MCF 10A (cell line): Measurements from ENCODE around the gene SNAI1. TPM values are rescaled to one million over a fixed set of nuclear protein-coding genes. Genes with fewer than 3 reads are reported as not detected.

Experiments
- BruUV-seq: library from RNA; stranded (reverse); fragments of 400-500 nt; replicated peaks from 2 replicates; lab custom pipeline; 2021; lab: Mats Ljungman, UMichigan
- CTCF ChIA-PET: fragments of 300-600 bp; sonication (Branson Sonifier 250); formaldehyde crosslinking; extraction: SDS; loops from one replicate; lab custom pipeline; 2021; ENCODE audit warnings: antibody characterized with exemption, inconsistent platforms; lab: Yijun Ruan, JAX
- POLR2A ChIA-PET: fragments of 300-600, 350-650 bp; sonication (Branson Sonifier 250); formaldehyde crosslinking; extraction: SDS; loops from one replicate; lab custom pipeline; 2020; ENCODE audit warnings: antibody characterized with exemption, inconsistent platforms; lab: Yijun Ruan, JAX
- DNase-seq: peaks from one replicate; pipeline ENCODE4 v3.0.0-alpha.2; 2018; ENCODE audit not compliant: unreplicated experiment
- H3K27ac Mint-ChIP-seq: one replicate; pipeline ENCODE4 v1.8.0; 2022; ENCODE audit warnings: mild to moderate bottlenecking, low read depth, mixed read lengths; ENCODE audit not compliant: unreplicated experiment
- H3K27me3 Mint-ChIP-seq: one replicate; pipeline ENCODE4 v1.8.0; 2022; ENCODE audit warnings: mixed read lengths; ENCODE audit not compliant: insufficient read depth, unreplicated experiment
- H3K36me3 Mint-ChIP-seq: one replicate; pipeline ENCODE4 v1.8.0; 2022; ENCODE audit warnings: mild to moderate bottlenecking, moderate library complexity, mixed read lengths; ENCODE audit not compliant: insufficient read depth, unreplicated experiment
- H3K4me1 Mint-ChIP-seq: one replicate; pipeline ENCODE4 v1.8.0; 2022; ENCODE audit warnings: mixed read lengths; ENCODE audit not compliant: insufficient read depth, unreplicated experiment
- H3K4me3 Mint-ChIP-seq: one replicate; pipeline ENCODE4 v1.8.0; 2022; ENCODE audit warnings: mild to moderate bottlenecking, moderate library complexity, mixed read lengths; ENCODE audit not compliant: unreplicated experiment
- H3K9me3 Mint-ChIP-seq: one replicate; pipeline ENCODE4 v1.8.0; 2022; ENCODE audit warnings: mixed read lengths; ENCODE audit not compliant: unreplicated experiment
- intact Hi-C: fragments of 100-400 bp; cut with micrococcal nuclease; formaldehyde crosslinking; loops from 2 replicates; pipeline ENCODE4 v1.14.1; 2022
- total RNA-seq: library from RNA; stranded (reverse); gene quantifications from 2 replicates; pipeline ENCODE4 v1.2.3, GENCODE V29; 2022
- TF ChIP-seq, protein P1 (sequence below): fragments of 200-600 bp; IDR thresholded peaks from one replicate; pipeline ENCODE4 v1.8.0; 2022; ENCODE audit warnings: antibody characterized with exemption, mild to moderate bottlenecking; ENCODE audit not compliant: unreplicated experiment

SNAI1 gene
- total RNA-seq, 1 experiment from 2014 or later, result 0.23 TPM

DNA sequence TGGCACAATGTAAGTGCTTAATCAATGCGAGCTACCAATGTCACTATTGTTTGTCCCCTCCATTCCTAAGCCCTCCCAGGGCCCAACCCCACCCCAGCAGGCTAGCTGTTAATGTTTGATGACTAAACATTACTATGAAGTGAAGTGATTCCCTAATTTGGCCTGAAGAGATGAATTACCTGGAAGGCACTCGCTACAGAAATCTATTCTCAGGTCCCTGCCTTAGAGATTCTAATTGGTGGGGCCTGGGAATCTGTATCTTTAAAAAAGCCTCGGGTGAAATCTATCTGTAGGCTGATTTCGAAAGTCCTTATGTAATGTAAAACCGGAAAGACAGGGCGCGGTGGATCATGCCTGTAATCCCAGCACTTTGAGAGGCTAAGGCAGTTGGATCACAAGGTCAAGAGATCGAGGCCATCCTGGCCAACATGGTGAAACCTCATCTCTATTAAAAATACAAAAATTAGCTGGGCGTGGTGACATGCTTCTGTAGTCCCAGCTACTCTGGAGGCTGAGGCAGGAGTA lies 16.9 kb upstream of the SNAI1 start:
- ChIA-PET POLR2A (interaction anchor here (0.6 to 1.3 kb wide), 4 partner anchors 12 to 456 kb away, joined by 3 to 6 read pairs (median 4); no protein-coding TSS in a partner anchor), CTCF (interaction anchor here (0.6 to 5.5 kb wide), 10 partner anchors 8 to 501 kb away, joined by 3 to 67 read pairs (median 3); partner anchors contain the start of gene SNAI1)
- no peak overlapping the region for H3K4me3 Mint-ChIP-seq
- TF ChIP-seq, protein P1, sequence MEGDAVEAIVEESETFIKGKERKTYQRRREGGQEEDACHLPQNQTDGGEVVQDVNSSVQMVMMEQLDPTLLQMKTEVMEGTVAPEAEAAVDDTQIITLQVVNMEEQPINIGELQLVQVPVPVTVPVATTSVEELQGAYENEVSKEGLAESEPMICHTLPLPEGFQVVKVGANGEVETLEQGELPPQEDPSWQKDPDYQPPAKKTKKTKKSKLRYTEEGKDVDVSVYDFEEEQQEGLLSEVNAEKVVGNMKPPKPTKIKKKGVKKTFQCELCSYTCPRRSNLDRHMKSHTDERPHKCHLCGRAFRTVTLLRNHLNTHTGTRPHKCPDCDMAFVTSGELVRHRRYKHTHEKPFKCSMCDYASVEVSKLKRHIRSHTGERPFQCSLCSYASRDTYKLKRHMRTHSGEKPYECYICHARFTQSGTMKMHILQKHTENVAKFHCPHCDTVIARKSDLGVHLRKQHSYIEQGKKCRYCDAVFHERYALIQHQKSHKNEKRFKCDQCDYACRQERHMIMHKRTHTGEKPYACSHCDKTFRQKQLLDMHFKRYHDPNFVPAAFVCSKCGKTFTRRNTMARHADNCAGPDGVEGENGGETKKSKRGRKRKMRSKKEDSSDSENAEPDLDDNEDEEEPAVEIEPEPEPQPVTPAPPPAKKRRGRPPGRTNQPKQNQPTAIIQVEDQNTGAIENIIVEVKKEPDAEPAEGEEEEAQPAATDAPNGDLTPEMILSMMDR, result no peak
- BruUV-seq, result no TSS peak
- H3K27ac Mint-ChIP-seq, result no peak overlapping the region
- H3K9me3 Mint-ChIP-seq, result no peaks in the 10 kb centered on the region
- no peaks in the 10 kb centered on the region for H3K36me3 Mint-ChIP-seq
- intact Hi-C loops, result no loop called here
- no peaks in the 10 kb centered on the region for H3K27me3 Mint-ChIP-seq
- H3K4me1 Mint-ChIP-seq, result peaks cover 15% of the 10 kb centered on the region
- no peak for DNase-seq

DNA sequence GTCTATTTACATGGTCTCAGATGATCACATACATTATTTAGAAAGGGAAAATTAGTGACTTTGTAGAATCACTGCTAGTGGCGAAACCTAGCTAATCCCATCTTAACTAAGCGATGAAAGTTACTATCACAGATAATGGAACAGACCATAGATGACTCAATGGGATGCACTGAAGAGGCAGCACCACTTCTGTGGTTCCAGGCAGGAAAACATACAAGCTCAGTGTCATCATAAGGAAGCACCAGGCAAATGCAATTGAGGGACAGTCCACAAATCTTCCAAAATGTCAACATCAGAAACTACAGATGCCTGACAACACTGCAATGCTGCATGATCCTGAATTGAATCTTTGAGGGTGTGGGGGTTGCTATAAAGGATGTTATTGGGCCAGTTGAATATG lies 15.9 kb upstream of the SNAI1 start:
- TF ChIP-seq, protein P1, result no peak
- no peaks in the 10 kb centered on the region for H3K36me3 Mint-ChIP-seq
- ChIA-PET CTCF (interaction anchor here (2.4 to 5.5 kb wide), 2 partner anchors 11 to 104 kb away, joined by 9 to 67 read pairs; no protein-coding TSS in a partner anchor), POLR2A (no interaction called here)
- H3K4me3 Mint-ChIP-seq, result no peak overlapping the region
- BruUV-seq, result no TSS peak
- intact Hi-C loops, result no loop called here
- H3K4me1 Mint-ChIP-seq, result peaks cover 15% of the 10 kb centered on the region
- H3K27ac Mint-ChIP-seq, result no peak overlapping the region
- no peaks in the 10 kb centered on the region for H3K27me3 Mint-ChIP-seq
- no peak for DNase-seq
- no peaks in the 10 kb centered on the region for H3K9me3 Mint-ChIP-seq

DNA sequence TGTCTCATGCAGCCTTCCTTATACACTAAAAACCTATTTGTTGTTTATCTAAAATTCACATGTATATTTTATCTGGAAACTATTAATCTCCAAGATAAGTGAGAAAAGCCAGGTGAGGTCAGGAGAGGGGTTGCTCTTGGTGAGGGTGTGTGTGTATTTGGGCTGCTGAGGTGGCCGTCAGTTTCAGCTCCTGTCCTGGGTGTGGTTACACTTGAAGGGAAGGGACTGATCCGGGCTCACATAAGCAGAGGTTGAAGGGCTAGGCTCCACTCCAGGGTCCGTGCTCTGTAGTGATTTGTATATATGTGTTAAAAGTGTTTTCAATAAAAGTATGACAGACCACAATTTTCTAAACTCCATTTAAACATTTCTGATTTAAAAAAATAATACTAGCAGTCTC lies 13.5 kb upstream of the SNAI1 start:
- no peak overlapping the region for H3K4me3 Mint-ChIP-seq
- H3K27ac Mint-ChIP-seq, result no peak overlapping the region
- no peaks in the 10 kb centered on the region for H3K9me3 Mint-ChIP-seq
- TF ChIP-seq, protein P1, result no peak
- no peaks in the 10 kb centered on the region for H3K27me3 Mint-ChIP-seq
- CTCF ChIA-PET, result interaction anchor here (0.6 to 14.3 kb wide), 3 partner anchors 10 to 99 kb away, joined by 4 to 582 read pairs (median 26); no protein-coding TSS in a partner anchor
- no peaks in the 10 kb centered on the region for H3K36me3 Mint-ChIP-seq
- no TSS peak for BruUV-seq
- intact Hi-C loops, result no loop called here
- POLR2A ChIA-PET, result interaction anchor here (1.0 kb wide), 2 partner anchors 10 to 111 kb away, joined by 3 to 6 read pairs; no protein-coding TSS in a partner anchor
- DNase-seq, result no peak
- H3K4me1 Mint-ChIP-seq, result peaks cover 15% of the 10 kb centered on the region

DNA sequence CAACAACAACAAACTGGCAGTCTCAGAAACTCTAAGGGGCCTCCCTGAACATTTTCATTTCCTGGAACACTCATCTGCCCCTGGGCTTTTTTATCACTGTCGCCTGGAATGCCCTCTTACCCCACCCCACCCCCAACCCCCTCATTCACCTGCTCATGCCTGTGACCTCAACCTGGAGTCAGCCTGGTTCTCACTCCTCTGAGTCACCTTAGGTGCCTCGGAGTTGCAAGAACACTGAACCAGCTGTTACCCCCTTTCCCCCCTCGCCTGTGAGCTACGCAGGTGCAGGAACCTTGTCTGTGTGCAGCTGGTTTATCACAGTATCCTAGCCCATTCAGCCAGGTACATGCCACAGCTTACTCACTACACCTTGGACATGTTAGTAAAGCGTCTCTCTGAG lies 12.8 kb upstream of the SNAI1 start:
- POLR2A ChIA-PET, result interaction anchor here (1.5 kb wide), 1 partner anchor 15 kb away, joined by 3 read pairs; no protein-coding TSS in a partner anchor
- H3K4me1 Mint-ChIP-seq, result peaks cover 15% of the 10 kb centered on the region
- intact Hi-C loops, result no loop called here
- TF ChIP-seq, protein P1, result no peak
- no peaks in the 10 kb centered on the region for H3K9me3 Mint-ChIP-seq
- H3K4me3 Mint-ChIP-seq, result no peak overlapping the region
- no peaks in the 10 kb centered on the region for H3K36me3 Mint-ChIP-seq
- CTCF ChIA-PET, result interaction anchor here (2.1 to 14.3 kb wide), 3 partner anchors 9 to 116 kb away, joined by 10 to 582 read pairs (median 26); no protein-coding TSS in a partner anchor
- no TSS peak for BruUV-seq
- H3K27me3 Mint-ChIP-seq, result no peaks in the 10 kb centered on the region
- no peak overlapping the region for H3K27ac Mint-ChIP-seq
- DNase-seq, result no peak
